Loucy (cell line): Measurements from ENCODE around the gene MYEOV.

Source experiments
- CTCF ChIP-seq: fragments of 200-600 bp; sonication (generic); conservative IDR thresholded peaks from 2 replicates; pipeline ENCODE4 v1.5.1; 2014; ENCODE audit warnings: mild to moderate bottlenecking, antibody characterized with exemption, low read length
- EZH2phosphoT487 ChIP-seq: fragments of 200-600 bp; IDR thresholded peaks from 2 replicates; pipeline ENCODE4 v1.6.1; 2018; ENCODE audit warnings: antibody characterized with exemption, mild to moderate bottlenecking, moderate library complexity, borderline replicate concordance

GRCh38 chr11:69295079-69295994, 1.4 kb downstream of the MYEOV start:
- no peak for TF ChIP-seq CTCF
- TF ChIP-seq EZH2phosphoT487 = no peak
